ENCODE results near the gene SETD1B. TPM values are rescaled to one million over a fixed set of nuclear protein-coding genes. Genes with fewer than 3 reads are reported as not detected.
"Not testable (repeated sequence)": the region's sequence is repeated elsewhere in the genome, so short reads cannot be mapped to it uniquely, and the experiment has no call there.

Gene SETD1B
- total RNA-seq: 1 to 10 TPM; 8.2 to 8.3 TPM

- H3K27ac Mint-ChIP-seq: peak within 1 kb of the TSS; percentile 100
- intact Hi-C loops (cut with micrococcal nuclease): loop anchor here (1.0 to 2.0 kb wide), 4 partner anchors 8 to 697 kb away; partner anchors contain the start of gene ZCCHC8
- CTCF ChIA-PET: interaction anchor here (0.6 to 12.5 kb wide), 3 partner anchors 8 to 1603 kb away, joined by 4 to 494 read pairs (median 48); partner anchors contain the start of genes RHOF and RPLP0
- H3K9me3 Mint-ChIP-seq: no peaks in the 10 kb centered on the region
- H3K36me3 Mint-ChIP-seq (ENCODE audit: low read depth): peaks cover 28% of the 10 kb centered on the region
- H3K27me3 Mint-ChIP-seq (ENCODE audit: low read depth): no peaks in the 10 kb centered on the region
- H3K4me1 Mint-ChIP-seq (ENCODE audit: low read depth): peaks cover 29% of the 10 kb centered on the region
- peak; percentile 67 for DNase-seq
- H3K4me3 Mint-ChIP-seq: peak within 1 kb of the TSS; percentile 97
Measured at GRCh38 chr12:121803861-121804416, at the start of gene SETD1B. Gene SETD1B, plus strand, starts transcription at chr12:121804009. Its CDS starts 729 bp downstream, at chr12:121804738.

GRCh38 chr12:121754836-121755235 lies 49.0 kb upstream of the SETD1B start:
- peaks cover 7% of the 10 kb centered on the region for H3K4me1 Mint-ChIP-seq (ENCODE audit: low read depth)
- H3K27ac Mint-ChIP-seq: no peak overlapping the region
- CTCF ChIA-PET: no interaction called here
- intact Hi-C loops (cut with micrococcal nuclease): no loop called here
- no peak for DNase-seq
- H3K4me3 Mint-ChIP-seq: no peak overlapping the region
- H3K27me3 Mint-ChIP-seq (ENCODE audit: low read depth): no peaks in the 10 kb centered on the region
- no peaks in the 10 kb centered on the region for H3K9me3 Mint-ChIP-seq
- peaks cover 8% of the 10 kb centered on the region for H3K36me3 Mint-ChIP-seq (ENCODE audit: low read depth)

GRCh38 chr12:121755591-121755990 lies 48.2 kb upstream of the SETD1B start:
- no peak for DNase-seq
- no peaks in the 10 kb centered on the region for H3K27me3 Mint-ChIP-seq (ENCODE audit: low read depth)
- H3K9me3 Mint-ChIP-seq: no peaks in the 10 kb centered on the region
- peaks cover 5% of the 10 kb centered on the region for H3K4me1 Mint-ChIP-seq (ENCODE audit: low read depth)
- no peak overlapping the region for H3K27ac Mint-ChIP-seq
- H3K36me3 Mint-ChIP-seq (ENCODE audit: low read depth): peaks cover 5% of the 10 kb centered on the region
- no peak overlapping the region for H3K4me3 Mint-ChIP-seq
- intact Hi-C loops (cut with micrococcal nuclease): no loop called here
- CTCF ChIA-PET: no interaction called here

- intact Hi-C loops (cut with micrococcal nuclease); H3K36me3 Mint-ChIP-seq (ENCODE audit: low read depth); H3K4me1 Mint-ChIP-seq (ENCODE audit: low read depth); H3K27me3 Mint-ChIP-seq (ENCODE audit: low read depth); H3K9me3 Mint-ChIP-seq; H3K4me3 Mint-ChIP-seq; DNase-seq; H3K27ac Mint-ChIP-seq: not testable (repeated sequence)
- CTCF ChIA-PET: interaction anchor here (0.6 kb wide), 1 partner anchor 18 kb away, joined by 4 read pairs; no protein-coding TSS in a partner anchor
Measured at GRCh38 chr12:121758536-121758935, 45.3 kb upstream of the SETD1B start.

GRCh38 chr12:121762269-121762668 lies 41.5 kb upstream of the SETD1B start:
- Mint-ChIP-seq H3K27ac (no peak overlapping the region), H3K27me3 (ENCODE audit: low read depth) (no peaks in the 10 kb centered on the region), H3K36me3 (ENCODE audit: low read depth) (peaks cover 6% of the 10 kb centered on the region), H3K9me3 (no peaks in the 10 kb centered on the region), H3K4me3 (no peak overlapping the region), H3K4me1 (ENCODE audit: low read depth) (no peaks in the 10 kb centered on the region)
- intact Hi-C loops (cut with micrococcal nuclease): no loop called here
- DNase-seq: no peak
- CTCF ChIA-PET: no interaction called here

- Mint-ChIP-seq H3K9me3 (no peaks in the 10 kb centered on the region), H3K27ac (no peak overlapping the region), H3K27me3 (ENCODE audit: low read depth) (no peaks in the 10 kb centered on the region)
Measured at GRCh38 chr12:121764808-121765207, 39.0 kb upstream of the SETD1B start.

GRCh38 chr12:121765573-121765972 lies 38.2 kb upstream of the SETD1B start:
- no peak for DNase-seq
- intact Hi-C loops (cut with micrococcal nuclease): no loop called here
- Mint-ChIP-seq H3K36me3 (ENCODE audit: low read depth) (peaks cover 6% of the 10 kb centered on the region), H3K27me3 (ENCODE audit: low read depth) (no peaks in the 10 kb centered on the region), H3K27ac (no peak overlapping the region), H3K4me1 (ENCODE audit: low read depth) (no peaks in the 10 kb centered on the region), H3K4me3 (no peak overlapping the region), H3K9me3 (no peaks in the 10 kb centered on the region)
- CTCF ChIA-PET: interaction anchor here (2.2 kb wide), 1 partner anchor 29 kb away, joined by 8 read pairs; no protein-coding TSS in a partner anchor

More at GRCh38 chr12:121764808-121765207, 39.0 kb upstream of the SETD1B start:
- Mint-ChIP-seq H3K4me1 (ENCODE audit: low read depth) (no peaks in the 10 kb centered on the region), H3K36me3 (ENCODE audit: low read depth) (peaks cover 6% of the 10 kb centered on the region), H3K4me3 (no peak overlapping the region)
- CTCF ChIA-PET: interaction anchor here (1.0 to 2.2 kb wide), 2 partner anchors 16 to 30 kb away, joined by 3 to 8 read pairs; no protein-coding TSS in a partner anchor
- intact Hi-C loops (cut with micrococcal nuclease): no loop called here
- DNase-seq: no peak

- Mint-ChIP-seq H3K27ac (no peak overlapping the region), H3K4me1 (ENCODE audit: low read depth) (no peaks in the 10 kb centered on the region), H3K9me3 (no peaks in the 10 kb centered on the region), H3K27me3 (ENCODE audit: low read depth) (no peaks in the 10 kb centered on the region), H3K36me3 (ENCODE audit: low read depth) (peaks cover 6% of the 10 kb centered on the region), H3K4me3 (no peak overlapping the region)
- no peak for DNase-seq
- CTCF ChIA-PET: interaction anchor here (2.2 kb wide), 1 partner anchor 28 kb away, joined by 8 read pairs; no protein-coding TSS in a partner anchor
- intact Hi-C loops (cut with micrococcal nuclease): no loop called here
Measured at GRCh38 chr12:121766290-121767039, 37.3 kb upstream of the SETD1B start.

GRCh38 chr12:121767525-121768016 lies 36.2 kb upstream of the SETD1B start:
- Mint-ChIP-seq H3K27ac (no peak overlapping the region), H3K4me3 (no peak overlapping the region), H3K27me3 (ENCODE audit: low read depth) (no peaks in the 10 kb centered on the region), H3K9me3 (no peaks in the 10 kb centered on the region), H3K36me3 (ENCODE audit: low read depth) (peaks cover 3% of the 10 kb centered on the region), H3K4me1 (ENCODE audit: low read depth) (no peaks in the 10 kb centered on the region)
- DNase-seq: no peak
- intact Hi-C loops (cut with micrococcal nuclease): no loop called here
- CTCF ChIA-PET: interaction anchor here (0.8 to 1.6 kb wide), 2 partner anchors 26 to 74 kb away, joined by 4 to 8 read pairs; partner anchors contain the start of gene RHOF

- H3K9me3 Mint-ChIP-seq: no peaks in the 10 kb centered on the region
- H3K4me3 Mint-ChIP-seq: no peak overlapping the region
- intact Hi-C loops (cut with micrococcal nuclease): no loop called here
- no peaks in the 10 kb centered on the region for H3K27me3 Mint-ChIP-seq (ENCODE audit: low read depth)
- no peak overlapping the region for H3K27ac Mint-ChIP-seq
- CTCF ChIA-PET: interaction anchor here (0.6 to 2.4 kb wide), 3 partner anchors 25 to 76 kb away, joined by 3 to 12 read pairs (median 4); partner anchors contain the start of gene RHOF
- no peak for DNase-seq
- H3K4me1 Mint-ChIP-seq (ENCODE audit: low read depth): peaks cover 3% of the 10 kb centered on the region
- no peaks in the 10 kb centered on the region for H3K36me3 Mint-ChIP-seq (ENCODE audit: low read depth)
Measured at GRCh38 chr12:121769297-121769830, 34.4 kb upstream of the SETD1B start.

GRCh38 chr12:121769831-121770301 lies 33.9 kb upstream of the SETD1B start:
- no peak for DNase-seq
- peaks cover 3% of the 10 kb centered on the region for H3K4me1 Mint-ChIP-seq (ENCODE audit: low read depth)
- no peaks in the 10 kb centered on the region for H3K9me3 Mint-ChIP-seq
- H3K27me3 Mint-ChIP-seq (ENCODE audit: low read depth): no peaks in the 10 kb centered on the region
- H3K4me3 Mint-ChIP-seq: no peak overlapping the region
- CTCF ChIA-PET: interaction anchor here (0.6 to 2.4 kb wide), 2 partner anchors 25 to 74 kb away, joined by 4 to 12 read pairs; partner anchors contain the start of gene RHOF
- H3K27ac Mint-ChIP-seq: no peak overlapping the region
- intact Hi-C loops (cut with micrococcal nuclease): loop anchor here (5.0 kb wide), 1 partner anchor 303 kb away; no protein-coding TSS in a partner anchor
- no peaks in the 10 kb centered on the region for H3K36me3 Mint-ChIP-seq (ENCODE audit: low read depth)

- H3K36me3 Mint-ChIP-seq (ENCODE audit: low read depth): no peaks in the 10 kb centered on the region
- no peaks in the 10 kb centered on the region for H3K27me3 Mint-ChIP-seq (ENCODE audit: low read depth)
- no peak overlapping the region for H3K27ac Mint-ChIP-seq
- H3K4me3 Mint-ChIP-seq: no peak overlapping the region
- no peak for DNase-seq
- H3K9me3 Mint-ChIP-seq: no peaks in the 10 kb centered on the region
- CTCF ChIA-PET: interaction anchor here (2.4 kb wide), 1 partner anchor 24 kb away, joined by 12 read pairs; the partner anchor contains the start of gene RHOF
- H3K4me1 Mint-ChIP-seq (ENCODE audit: low read depth): peaks cover 3% of the 10 kb centered on the region
- intact Hi-C loops (cut with micrococcal nuclease): loop anchor here (5.0 kb wide), 1 partner anchor 303 kb away; no protein-coding TSS in a partner anchor
Measured at GRCh38 chr12:121770388-121770787, 33.4 kb upstream of the SETD1B start.
